Adrenal gland (tissue), 12 donors: ENCODE data around the gene LCOR. TPM values are rescaled to one million over a fixed set of nuclear protein-coding genes. Genes with fewer than 3 reads are reported as not detected.

Experiments used
- DNase-seq, 7 donors: peaks; one replicate each; pipeline ENCODE4 v3.0.0-alpha.2; 2019 to 2020
- H3K27ac ChIP-seq, 5 donors: fragments of 200-600 bp; sonication (generic) in 4 of 5; 1 replicate in 3 of 5; 2 replicates in 2 of 5; pipeline versions ENCODE4 v1.5.1 to v1.8.0; 2016 to 2020; ENCODE audit warnings: mild to moderate bottlenecking in 1 of 5
- H3K27me3 ChIP-seq: fragments of 200-600 bp; 2 replicates; pipeline ENCODE4 v1.8.0; 2021
- H3K36me3 ChIP-seq, 2 donors: fragments of 200-600 bp; replicated peaks in 1 of 2; 1 replicate in 1 of 2; 2 replicates in 1 of 2; pipeline versions ENCODE4 v1.5.1 to v1.8.0; 2018 to 2022
- H3K4me1 ChIP-seq, 2 donors: fragments of 200-600 bp; replicated peaks in 1 of 2; 1 replicate in 1 of 2; 2 replicates in 1 of 2; pipeline versions ENCODE4 v1.5.1 to v1.8.0; 2018 to 2021
- H3K4me3 ChIP-seq, 4 donors: fragments of 200-600 bp; sonication (generic) in 3 of 4; one replicate each; pipeline ENCODE4 v1.5.1; 2016 to 2018
- H3K9me3 ChIP-seq, 3 donors: fragments of 200-600 bp; sonication (generic) in 1 of 3; replicated peaks in 1 of 3; 1 replicate in 2 of 3; 2 replicates in 1 of 3; pipeline versions ENCODE4 v1.5.1 to v1.8.0; 2016 to 2021
- CTCF ChIP-seq, 6 experiments: fragments of 450-650 bp in 4 of 6; fragments of 200-600 bp in 2 of 6; sonication (generic) in 1 of 6; IDR thresholded peaks; 1 replicate in 5 of 6; 2 replicates in 1 of 6; pipeline versions ENCODE4 v1.5.1 to v1.8.0; 2016 to 2021; ENCODE audit warnings: antibody characterized with exemption in 6 of 6, mild to moderate bottlenecking in 2 of 6, moderate library complexity in 1 of 6
- POLR2A ChIP-seq, 2 donors: fragments of 450-650 bp; IDR thresholded peaks; one replicate each; pipeline ENCODE4 v1.6.1; 2017; ENCODE audit warnings: antibody characterized with exemption in 2 of 2, mild to moderate bottlenecking in 2 of 2, moderate library complexity in 1 of 2
- WGBS, 4 donors: extraction: QIAGEN DNeasy Blood & Tissue Kit in 2 of 4; methylation state at CpG; one replicate each; pipeline versions ENCODE4 v1.1.5 to v1.1.7; 2013 to 2017; 5-methylcytosine and 5-hydroxymethylcytosine counted together
- intact Hi-C, 2 donors: fragments of 100-400 bp; cut with DNase I; formaldehyde crosslinking; loops; one replicate each; pipeline versions ENCODE4 v1.14.1 to v1.15.0; 2022 to 2023
- polyA plus RNA-seq, 3 donors: library from polyadenylated mRNA; stranded (reverse); fragments of 200-250 nt in 2 of 3; fragments of 350-450 nt in 1 of 3; fragmentation: Illumina TruSeq in 1 of 3; extraction: RNeasy Lipid Tissue Mini Kit (QIAGEN cat#74804) in 1 of 3; gene quantifications; one replicate each; pipeline ENCODE4 v1.2.3, GENCODE V29; 2013 to 2014
- total RNA-seq, 9 donors: library from RNA; depleted of rRNA in 4 of 9; stranded (reverse); fragments of >200 nt in 4 of 9; fragments of 120-200 nt in 1 of 9; fragmentation: NEBNext Ultra II Directional in 1 of 9; extraction: Animal tissue kit (Norgen Biotek cat#: 25700) in 1 of 9; gene quantifications; one replicate each; pipeline versions ENCODE4 v1.1.0 to v1.2.4, GENCODE V29; 2013 to 2023
- donor health status: healthy with polysubstance abuse.
- donor health status: Bipolar disorder and iron deficiency.
- donor health status: DM: yes; HTN: yes; CAD: no.
- donor health status: DM: no; HTN: no; CAD: no.
- donor health status: DM: no; HTN: no; CAD: no.
- donor health status: DM: yes; HTN: yes; CAD: no.

Gene LCOR
- total and polyA plus RNA-seq, 12 donors: 1.5 to 38.4 (median 17.2) TPM

- H3K36me3 ChIP-seq: no peaks in the 10 kb centered on the region
- H3K4me1 ChIP-seq: peaks cover 28 to 47% of the 10 kb centered on the region in 2 donors
- no peaks in the 10 kb centered on the region for H3K27me3 ChIP-seq
- no peak for TF ChIP-seq CTCF (IDR thresholded peaks at IDR 0.05)
- TF ChIP-seq POLR2A (IDR thresholded peaks at IDR 0.05): no peak
- H3K4me3 ChIP-seq: no peak overlapping the region
- H3K9me3 ChIP-seq: no peaks in the 10 kb centered on the region
- 86 to 92% (median 87%) methylated on average over 4 of the region's 4 CpGs for WGBS, 4 donors
- DNase-seq: no peak
- no peak overlapping the region for H3K27ac ChIP-seq
- intact Hi-C loops: loop anchor here in 1 of 2 donors (10.0 kb wide), 1 partner anchor 76 kb away; no protein-coding TSS in a partner anchor
Measured at GRCh38 chr10:96838529-96838928, 6.4 kb downstream of the LCOR start.

DNA sequence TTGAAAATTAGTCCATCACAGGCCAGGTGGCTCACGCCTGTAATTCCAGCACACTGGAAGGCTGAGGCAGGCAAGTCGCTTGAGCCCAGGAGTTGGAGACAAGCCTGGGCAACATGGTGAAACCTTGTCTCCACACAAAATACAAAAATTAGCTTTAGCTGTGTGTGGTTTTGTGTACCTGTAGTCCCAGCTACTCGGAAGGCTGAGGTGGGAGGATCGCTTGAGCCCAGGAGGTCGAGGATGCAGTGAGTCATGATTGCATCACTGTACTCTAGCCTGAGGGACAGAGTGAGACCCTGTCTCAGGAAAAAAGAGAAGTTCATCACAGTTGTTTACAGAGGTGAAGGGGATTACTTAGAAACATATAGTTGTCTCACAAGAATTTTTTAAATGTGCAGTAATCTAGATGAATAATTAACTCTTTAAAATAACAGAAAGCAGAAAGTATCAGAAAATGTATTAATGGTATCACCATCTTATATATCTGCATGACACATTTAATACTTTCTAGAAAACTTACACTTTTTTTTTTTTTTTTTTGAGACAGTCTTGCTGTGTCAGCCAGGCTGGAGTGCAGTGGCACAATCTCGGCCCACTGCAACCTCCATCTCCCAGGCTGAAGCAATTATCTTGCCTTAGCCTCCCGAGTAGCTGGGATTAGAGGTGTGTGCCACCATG is 8.9 kb downstream of the LCOR start:
- H3K27ac ChIP-seq: no peak overlapping the region
- H3K4me3 ChIP-seq: no peak overlapping the region
- peaks cover 10 to 35% of the 10 kb centered on the region in 2 donors for H3K4me1 ChIP-seq
- no peaks in the 10 kb centered on the region for H3K27me3 ChIP-seq
- intact Hi-C loops: no loop called here
- H3K36me3 ChIP-seq: no peaks in the 10 kb centered on the region
- no peaks in the 10 kb centered on the region for H3K9me3 ChIP-seq
- TF ChIP-seq POLR2A (IDR thresholded peaks at IDR 0.05) (no peak), CTCF (IDR thresholded peaks at IDR 0.05) (no peak)
- DNase-seq: peak in 1 of 7 donors; percentile 23
- 55 to 66% (median 65%) methylated on average over 7 of the region's 7 CpGs for WGBS, 4 donors

DNA sequence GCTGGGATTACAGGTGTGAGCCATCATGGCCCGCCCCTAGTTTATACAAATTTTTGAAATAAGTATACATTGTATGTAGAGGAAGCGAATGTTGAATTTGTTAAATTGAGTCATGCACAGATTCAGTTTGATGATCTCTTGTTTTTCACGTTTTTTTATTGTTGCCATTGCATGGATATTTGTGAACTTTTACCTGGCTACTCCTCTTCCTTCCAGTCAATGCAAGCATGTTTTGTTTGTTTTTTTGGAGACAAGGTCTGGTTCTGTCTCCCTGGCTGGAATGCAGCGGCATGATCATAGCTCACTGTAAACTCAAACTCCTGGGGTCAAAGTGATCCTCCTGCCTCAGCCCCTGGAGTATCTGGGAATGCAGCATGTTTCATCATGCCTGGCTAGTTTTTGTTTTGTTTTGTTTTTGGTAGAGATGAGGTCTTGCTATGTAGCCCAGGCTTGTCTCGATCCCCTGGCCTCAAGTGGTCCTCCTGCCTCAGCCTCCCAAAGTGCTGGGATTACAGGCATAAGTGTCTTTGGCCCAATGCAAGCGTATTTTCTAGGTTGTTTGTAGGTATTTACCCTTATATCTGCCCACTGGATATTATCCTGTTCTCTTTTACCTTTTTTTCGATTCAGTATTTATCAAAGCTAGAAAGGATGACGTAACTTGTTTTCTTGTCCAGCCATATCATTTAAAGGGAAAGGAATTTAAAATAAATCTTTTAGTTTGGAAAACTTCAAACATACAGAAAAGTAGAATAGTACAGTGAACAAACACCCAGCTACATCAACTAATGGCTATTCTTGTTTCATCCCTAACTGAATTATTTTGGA is 11.0 kb downstream of the LCOR start:
- H3K9me3 ChIP-seq: no peaks in the 10 kb centered on the region
- H3K27ac ChIP-seq: no peak overlapping the region
- intact Hi-C loops: no loop called here
- H3K4me3 ChIP-seq: no peak overlapping the region
- no peaks in the 10 kb centered on the region for H3K27me3 ChIP-seq
- H3K36me3 ChIP-seq: no peaks in the 10 kb centered on the region
- TF ChIP-seq CTCF (IDR thresholded peaks at IDR 0.05): no peak
- no peak for TF ChIP-seq POLR2A (IDR thresholded peaks at IDR 0.05)
- WGBS, 4 donors: 83 to 89% (median 87%) methylated on average over 8 of the region's 8 CpGs
- peaks cover 0 to 26% of the 10 kb centered on the region in 2 donors for H3K4me1 ChIP-seq
- DNase-seq: no peak

- no peaks in the 10 kb centered on the region for H3K36me3 ChIP-seq
- no peaks in the 10 kb centered on the region for H3K27me3 ChIP-seq
- no peaks in the 10 kb centered on the region for H3K9me3 ChIP-seq
- 87 to 96% (median 90%) methylated on average over 2 of the region's 2 CpGs for WGBS, 4 donors
- DNase-seq: no peak
- H3K4me3 ChIP-seq: no peak overlapping the region
- H3K4me1 ChIP-seq: peaks cover 0 to 26% of the 10 kb centered on the region in 2 donors
- H3K27ac ChIP-seq: no peak overlapping the region
- intact Hi-C loops: no loop called here
- TF ChIP-seq CTCF (IDR thresholded peaks at IDR 0.05) (no peak), POLR2A (IDR thresholded peaks at IDR 0.05) (no peak)
Measured at GRCh38 chr10:96843823-96844222, 11.7 kb downstream of the LCOR start.
